Measurements from ENCODE around the gene AFF3.

The AFF3 gene

GRCh38 chr2:99825630-99826029, 316.8 kb downstream of the AFF3 start:
- no peak for DNase-seq (ENCODE audit: low read depth, low spot score)

GRCh38 chr2:99824758-99825157, 317.6 kb downstream of the AFF3 start:
- DNase-seq (ENCODE audit: low read depth, low spot score), result no peak

- DNase-seq (ENCODE audit: low read depth, low spot score), result no peak
Measured at GRCh38 chr2:99822474-99823207, 319.7 kb downstream of the AFF3 start.

- DNase-seq (ENCODE audit: low read depth, low spot score), result no peak
Measured at GRCh38 chr2:99821984-99822383, 320.4 kb downstream of the AFF3 start.

GRCh38 chr2:99821572-99821971, 320.8 kb downstream of the AFF3 start:
- DNase-seq (ENCODE audit: low read depth, low spot score), result no peak

GRCh38 chr2:99821039-99821438, 321.4 kb downstream of the AFF3 start:
- DNase-seq (ENCODE audit: low read depth, low spot score), result no peak

GRCh38 chr2:99819766-99820165, 322.6 kb downstream of the AFF3 start:
- DNase-seq (ENCODE audit: low read depth, low spot score), result no peak

GRCh38 chr2:99818842-99819241, 323.5 kb downstream of the AFF3 start:
- no peak for DNase-seq (ENCODE audit: low read depth, low spot score)

- DNase-seq (ENCODE audit: low read depth, low spot score), result no peak
Measured at GRCh38 chr2:99816908-99817307, 325.5 kb downstream of the AFF3 start.

GRCh38 chr2:99812426-99812825, 330.0 kb downstream of the AFF3 start:
- DNase-seq (ENCODE audit: low read depth, low spot score), result no peak

GRCh38 chr2:99811544-99811943, 330.8 kb downstream of the AFF3 start:
- DNase-seq (ENCODE audit: low read depth, low spot score), result no peak

GRCh38 chr2:99810225-99810624, 332.2 kb downstream of the AFF3 start:
- DNase-seq (ENCODE audit: low read depth, low spot score), result no peak

- no peak for DNase-seq (ENCODE audit: low read depth, low spot score)
Measured at GRCh38 chr2:99809259-99809900, 333.0 kb downstream of the AFF3 start.

GRCh38 chr2:99808361-99809200, 333.8 kb downstream of the AFF3 start:
- DNase-seq (ENCODE audit: low read depth, low spot score), result no peak

- no peak for DNase-seq (ENCODE audit: low read depth, low spot score)
Measured at GRCh38 chr2:99806758-99807157, 335.6 kb downstream of the AFF3 start.

- no peak for DNase-seq (ENCODE audit: low read depth, low spot score)
Measured at GRCh38 chr2:99805930-99806476, 336.4 kb downstream of the AFF3 start.

- no peak for DNase-seq (ENCODE audit: low read depth, low spot score)
Measured at GRCh38 chr2:99803846-99804245, 338.5 kb downstream of the AFF3 start.

GRCh38 chr2:99802734-99803133, 339.7 kb downstream of the AFF3 start:
- DNase-seq (ENCODE audit: low read depth, low spot score), result no peak

GRCh38 chr2:99801327-99801901, 341.0 kb downstream of the AFF3 start:
- DNase-seq (ENCODE audit: low read depth, low spot score), result no peak

- no peak for DNase-seq (ENCODE audit: low read depth, low spot score)
Measured at GRCh38 chr2:99797475-99797874, 344.9 kb downstream of the AFF3 start.

GRCh38 chr2:99794414-99794813, 348.0 kb downstream of the AFF3 start:
- no peak for DNase-seq (ENCODE audit: low read depth, low spot score)

GRCh38 chr2:99793022-99793421, 349.4 kb downstream of the AFF3 start:
- no peak for DNase-seq (ENCODE audit: low read depth, low spot score)

Data from activated naive CD8-positive, alpha-beta T cell treated with anti-CD3 and anti-CD28 coated beads, Interleukin-2, amount 50 U/mL, for 16 hours (primary cell).